HFFc6 (cell line): ENCODE measurements around the gene MARK4. TPM values are rescaled to one million over a fixed set of nuclear protein-coding genes. Genes with fewer than 3 reads are reported as not detected.

ENCODE experiments used
- DNase-seq: peaks from one replicate; pipeline ENCODE4 v3.0.0-alpha.2; 2018
- H3K27ac Mint-ChIP-seq: 2 replicates; pipeline ENCODE4 v1.8.0; 2020; ENCODE audit warnings: mild to moderate bottlenecking, mixed read lengths
- H3K27me3 Mint-ChIP-seq: 2 replicates; pipeline ENCODE4 v1.8.0; 2021; ENCODE audit warnings: mild to moderate bottlenecking, moderate library complexity, mixed read lengths; ENCODE audit not compliant: insufficient read depth
- H3K36me3 Mint-ChIP-seq: 2 replicates; pipeline ENCODE4 v1.8.0; 2021; ENCODE audit warnings: low read depth, mixed read lengths
- H3K4me1 Mint-ChIP-seq: 2 replicates; pipeline ENCODE4 v1.8.0; 2020; ENCODE audit warnings: low read depth, mixed read lengths
- H3K4me3 Mint-ChIP-seq: 2 replicates; pipeline ENCODE4 v1.8.0; 2020; ENCODE audit warnings: mild to moderate bottlenecking, moderate library complexity, mixed read lengths
- H3K9me3 Mint-ChIP-seq: 2 replicates; pipeline ENCODE4 v1.8.0; 2020; ENCODE audit warnings: mild to moderate bottlenecking, mixed read lengths
- total RNA-seq, 6 experiments: library from RNA; stranded (reverse); fragmentation: NEBNext Ultra II Directional; extraction: Animal tissue kit (Norgen Biotek cat#: 25700); gene quantifications; 2 replicates in 1 of 6; 3 replicates in 5 of 6; pipeline ENCODE4 v1.2.3, GENCODE V29; 2021
- TF ChIP-seq, protein P1 (sequence below): fragments of 200-600 bp; sonication (generic); IDR thresholded peaks from 2 replicates; pipeline ENCODE4 v1.5.0; 2021; ENCODE audit warnings: antibody characterized with exemption, mild to moderate bottlenecking

Gene MARK4
- total RNA-seq, 6 experiments from 2014 or later = 38.9 to 46.0 (median 44.2) TPM

GRCh38 chr19:45283443-45284033 lies 32.5 kb downstream of the MARK4 start:
- Mint-ChIP-seq H3K4me1 (no peaks in the 10 kb centered on the region), H3K36me3 (peaks cover 23% of the 10 kb centered on the region), H3K9me3 (peaks cover 7% of the 10 kb centered on the region), H3K4me3 (no peak overlapping the region), H3K27me3 (no peaks in the 10 kb centered on the region; the same call in none of the 2 replicates), H3K27ac (peak overlapping the region; percentile 9)
- no peak for DNase-seq
- TF ChIP-seq, protein P1, sequence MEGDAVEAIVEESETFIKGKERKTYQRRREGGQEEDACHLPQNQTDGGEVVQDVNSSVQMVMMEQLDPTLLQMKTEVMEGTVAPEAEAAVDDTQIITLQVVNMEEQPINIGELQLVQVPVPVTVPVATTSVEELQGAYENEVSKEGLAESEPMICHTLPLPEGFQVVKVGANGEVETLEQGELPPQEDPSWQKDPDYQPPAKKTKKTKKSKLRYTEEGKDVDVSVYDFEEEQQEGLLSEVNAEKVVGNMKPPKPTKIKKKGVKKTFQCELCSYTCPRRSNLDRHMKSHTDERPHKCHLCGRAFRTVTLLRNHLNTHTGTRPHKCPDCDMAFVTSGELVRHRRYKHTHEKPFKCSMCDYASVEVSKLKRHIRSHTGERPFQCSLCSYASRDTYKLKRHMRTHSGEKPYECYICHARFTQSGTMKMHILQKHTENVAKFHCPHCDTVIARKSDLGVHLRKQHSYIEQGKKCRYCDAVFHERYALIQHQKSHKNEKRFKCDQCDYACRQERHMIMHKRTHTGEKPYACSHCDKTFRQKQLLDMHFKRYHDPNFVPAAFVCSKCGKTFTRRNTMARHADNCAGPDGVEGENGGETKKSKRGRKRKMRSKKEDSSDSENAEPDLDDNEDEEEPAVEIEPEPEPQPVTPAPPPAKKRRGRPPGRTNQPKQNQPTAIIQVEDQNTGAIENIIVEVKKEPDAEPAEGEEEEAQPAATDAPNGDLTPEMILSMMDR = no peak

DNA sequence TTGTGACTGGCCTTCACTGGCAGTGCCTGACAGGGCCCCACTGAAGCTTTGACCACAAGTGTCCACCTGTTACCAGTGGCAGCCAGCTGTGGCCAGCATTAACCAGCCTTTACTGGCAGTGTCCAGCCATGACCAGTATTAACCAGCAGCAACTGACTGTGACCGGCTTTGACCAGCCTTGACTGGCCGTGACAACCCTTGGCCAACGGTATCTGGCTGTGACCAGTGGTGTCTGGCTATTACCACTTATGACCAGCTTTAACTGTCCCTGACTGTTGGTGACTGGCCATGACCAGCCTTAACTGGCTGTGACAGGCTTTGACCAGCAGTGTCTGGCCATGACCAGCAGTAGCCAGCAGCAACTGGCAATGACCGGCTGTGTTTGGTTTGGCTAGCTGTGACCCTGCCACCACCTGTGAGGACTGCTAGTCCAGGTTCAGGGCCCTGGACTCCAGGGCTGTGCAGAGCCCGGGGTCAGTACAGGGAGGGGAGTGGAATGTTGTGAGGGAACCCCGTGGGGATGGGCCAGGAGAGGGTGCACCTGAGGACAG lies 39.4 kb downstream of the MARK4 start:
- no peaks in the 10 kb centered on the region for H3K4me1 Mint-ChIP-seq
- H3K36me3 Mint-ChIP-seq = peaks cover 36% of the 10 kb centered on the region
- H3K4me3 Mint-ChIP-seq = no peak overlapping the region
- TF ChIP-seq, protein P1 = no peak
- no peak overlapping the region for H3K27ac Mint-ChIP-seq
- peaks cover 10% of the 10 kb centered on the region for H3K9me3 Mint-ChIP-seq
- no peak for DNase-seq
- H3K27me3 Mint-ChIP-seq = no peaks in the 10 kb centered on the region; the same call in 1 of the 2 replicates

GRCh38 chr19:45291834-45292233 lies 40.8 kb downstream of the MARK4 start:
- Mint-ChIP-seq H3K4me3 (no peak overlapping the region), H3K36me3 (peaks cover 38% of the 10 kb centered on the region), H3K9me3 (peaks cover 10% of the 10 kb centered on the region), H3K27ac (no peak overlapping the region), H3K4me1 (no peaks in the 10 kb centered on the region), H3K27me3 (no peaks in the 10 kb centered on the region)
- DNase-seq = no peak
- TF ChIP-seq, protein P1 = no peak

DNA sequence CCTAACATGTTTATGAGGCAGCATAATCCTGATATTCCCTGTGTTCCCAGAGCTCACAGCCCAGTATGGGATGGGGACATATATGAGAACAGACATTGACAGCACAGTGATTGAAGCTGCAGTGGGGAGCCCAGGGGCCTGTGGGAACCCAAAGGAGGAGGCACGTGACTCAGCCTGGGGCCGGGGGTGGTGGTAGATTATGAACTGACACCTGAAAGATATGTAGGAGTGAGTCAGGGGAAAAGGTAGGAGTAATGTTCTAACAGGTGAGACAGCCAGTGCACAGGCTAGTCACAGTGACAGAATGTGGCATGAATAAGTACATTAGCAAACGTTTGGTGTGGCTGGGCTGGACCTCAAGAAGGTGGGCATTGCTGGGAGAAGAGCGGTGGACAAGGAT lies 42.6 kb downstream of the MARK4 start:
- Mint-ChIP-seq H3K4me3 (no peak overlapping the region), H3K4me1 (no peaks in the 10 kb centered on the region), H3K36me3 (peaks cover 41% of the 10 kb centered on the region), H3K27me3 (no peaks in the 10 kb centered on the region; the same call in 1 of the 2 replicates), H3K27ac (no peak overlapping the region), H3K9me3 (peaks cover 10% of the 10 kb centered on the region)
- TF ChIP-seq, protein P1 = no peak
- DNase-seq = no peak

DNA sequence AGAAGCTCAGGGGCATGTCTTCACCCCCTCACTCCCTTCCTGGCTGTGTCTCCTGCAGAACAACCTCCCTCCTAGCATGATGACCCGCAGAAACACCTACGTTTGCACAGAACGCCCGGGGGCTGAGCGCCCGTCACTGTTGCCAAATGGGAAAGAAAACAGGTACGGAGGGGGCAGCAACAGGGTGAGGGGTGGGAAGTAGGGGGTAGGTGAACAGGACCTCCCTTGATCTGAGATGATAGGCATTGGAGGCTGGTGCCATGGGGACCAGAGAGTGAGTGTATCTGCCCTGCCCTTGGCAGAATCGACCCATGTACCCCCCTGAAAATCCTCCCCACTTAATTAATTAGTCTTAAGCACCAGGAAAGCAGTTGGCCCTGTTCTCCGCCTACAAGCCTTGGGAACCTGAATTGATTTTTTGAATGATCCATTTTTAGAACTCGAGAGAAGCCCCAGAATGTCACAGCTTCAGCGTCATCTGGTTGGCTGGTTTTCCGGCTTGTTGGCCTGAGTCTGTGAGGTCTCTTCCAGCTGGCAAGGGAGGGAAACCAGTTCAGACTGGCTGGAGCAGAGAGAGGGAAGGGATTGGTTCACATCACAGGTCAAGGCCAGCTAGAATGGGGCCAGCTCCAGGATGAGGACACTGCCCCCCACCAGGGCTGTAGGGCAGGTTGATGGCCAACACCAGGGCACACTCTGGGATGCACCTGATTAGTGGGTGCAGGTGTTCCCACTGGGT lies 43.4 kb downstream of the MARK4 start:
- Mint-ChIP-seq H3K36me3 (peaks cover 46% of the 10 kb centered on the region), H3K4me1 (no peaks in the 10 kb centered on the region), H3K4me3 (no peak overlapping the region), H3K27ac (no peak overlapping the region), H3K9me3 (peaks cover 10% of the 10 kb centered on the region), H3K27me3 (no peaks in the 10 kb centered on the region; the same call in 1 of the 2 replicates)
- TF ChIP-seq, protein P1 = no peak
- no peak for DNase-seq
